Gastroesophageal sphincter (tissue), 4 donors: ENCODE results near the gene PSMA7. TPM values are rescaled to one million over a fixed set of nuclear protein-coding genes. Genes with fewer than 3 reads are reported as not detected.

ENCODE experiments used
- ATAC-seq: fragments of 150-250 bp; one replicate; pipeline ENCODE4 v1.9.1; 2016; ENCODE audit warnings: mild to moderate bottlenecking, moderate library complexity
- H3K27ac ChIP-seq, 4 donors: fragments of 200-600 bp; sonication (generic) in 3 of 4; 1 replicate in 3 of 4; 2 replicates in 1 of 4; pipeline ENCODE4 v1.5.1; 2016 to 2019
- H3K27me3 ChIP-seq: fragments of 200-600 bp; sonication (generic); one replicate; pipeline ENCODE4 v1.5.1; 2019
- H3K36me3 ChIP-seq, 2 donors: fragments of 200-600 bp; sonication (generic); one replicate each; pipeline ENCODE4 v1.5.1; 2019; ENCODE audit warnings: control low read depth in 1 of 2
- H3K4me1 ChIP-seq, 3 donors: fragments of 200-600 bp; sonication (generic); 1 replicate in 2 of 3; 2 replicates in 1 of 3; pipeline ENCODE4 v1.5.1; 2016 to 2019; ENCODE audit warnings: control low read depth in 2 of 3
- H3K4me3 ChIP-seq, 2 donors: fragments of 200-600 bp; sonication (generic); one replicate each; pipeline ENCODE4 v1.5.1; 2019; ENCODE audit warnings: mild to moderate bottlenecking in 1 of 2, moderate library complexity in 1 of 2
- H3K9me3 ChIP-seq, 3 donors: fragments of 200-600 bp; sonication (generic); one replicate each; pipeline ENCODE4 v1.5.1; 2017 to 2019; ENCODE audit warnings: control low read depth in 2 of 3
- EP300 ChIP-seq: sonication (generic); formaldehyde crosslinking; IDR thresholded peaks from one replicate; pipeline ENCODE4 v1.6.1; 2017; ENCODE audit warnings: antibody characterized with exemption, mild to moderate bottlenecking
- POLR2A ChIP-seq, 2 donors: fragments of 450-650 bp; IDR thresholded peaks; one replicate each; pipeline ENCODE4 v1.6.1; 2017; ENCODE audit warnings: antibody characterized with exemption in 2 of 2, mild to moderate bottlenecking in 2 of 2, moderate library complexity in 1 of 2
- POLR2AphosphoS5 ChIP-seq: sonication (generic); formaldehyde crosslinking; IDR thresholded peaks from one replicate; pipeline ENCODE4 v1.6.1; 2017; ENCODE audit warnings: antibody characterized with exemption
- WGBS, 2 donors: methylation state at CpG; one replicate each; pipeline ENCODE4 v1.1.5; 2018; ENCODE audit warnings: low coverage in 1 of 2; 5-methylcytosine and 5-hydroxymethylcytosine counted together
- total RNA-seq, 4 donors: library from RNA; depleted of rRNA; stranded (reverse); fragments of >200 nt; gene quantifications; one replicate each; pipeline ENCODE4 v1.1.0, GENCODE V29; 2016
- TF ChIP-seq, protein P1 (sequence below), 4 experiments: fragments of 200-600 bp in 2 of 4; fragments of 450-650 bp in 2 of 4; sonication (generic) in 1 of 4; IDR thresholded peaks; one replicate each; pipeline ENCODE4 v1.5.1; 2017 to 2019; ENCODE audit warnings: antibody characterized with exemption in 4 of 4, mild to moderate bottlenecking in 2 of 4, moderate library complexity in 2 of 4

Gene PSMA7
- total RNA-seq, 4 donors from 2014 or later = 253 to 352 (median 303) TPM

GRCh38 chr20:62155428-62156253 lies 12.4 kb upstream of the PSMA7 start:
- ATAC-seq = no peak
- H3K4me1 ChIP-seq = peaks cover 0 to 17% (median 0%) of the 10 kb centered on the region in 3 donors
- WGBS, 2 donors = 96% methylated on average over 7 of the region's 29 CpGs; no CpG with 5 or more reads in 1 of the 2 donors
- no peak overlapping the region for H3K27ac ChIP-seq
- TF ChIP-seq POLR2AphosphoS5 (no peak), POLR2A (IDR thresholded peaks at IDR 0.05) (no peak), EP300 (no peak)
- TF ChIP-seq, protein P1, sequence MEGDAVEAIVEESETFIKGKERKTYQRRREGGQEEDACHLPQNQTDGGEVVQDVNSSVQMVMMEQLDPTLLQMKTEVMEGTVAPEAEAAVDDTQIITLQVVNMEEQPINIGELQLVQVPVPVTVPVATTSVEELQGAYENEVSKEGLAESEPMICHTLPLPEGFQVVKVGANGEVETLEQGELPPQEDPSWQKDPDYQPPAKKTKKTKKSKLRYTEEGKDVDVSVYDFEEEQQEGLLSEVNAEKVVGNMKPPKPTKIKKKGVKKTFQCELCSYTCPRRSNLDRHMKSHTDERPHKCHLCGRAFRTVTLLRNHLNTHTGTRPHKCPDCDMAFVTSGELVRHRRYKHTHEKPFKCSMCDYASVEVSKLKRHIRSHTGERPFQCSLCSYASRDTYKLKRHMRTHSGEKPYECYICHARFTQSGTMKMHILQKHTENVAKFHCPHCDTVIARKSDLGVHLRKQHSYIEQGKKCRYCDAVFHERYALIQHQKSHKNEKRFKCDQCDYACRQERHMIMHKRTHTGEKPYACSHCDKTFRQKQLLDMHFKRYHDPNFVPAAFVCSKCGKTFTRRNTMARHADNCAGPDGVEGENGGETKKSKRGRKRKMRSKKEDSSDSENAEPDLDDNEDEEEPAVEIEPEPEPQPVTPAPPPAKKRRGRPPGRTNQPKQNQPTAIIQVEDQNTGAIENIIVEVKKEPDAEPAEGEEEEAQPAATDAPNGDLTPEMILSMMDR (IDR thresholded peaks at IDR 0.05) = no peak
- H3K36me3 ChIP-seq = peaks cover 0 to 58% of the 10 kb centered on the region in 2 donors
- H3K9me3 ChIP-seq = no peaks in the 10 kb centered on the region
- no peaks in the 10 kb centered on the region for H3K27me3 ChIP-seq
- no peak overlapping the region for H3K4me3 ChIP-seq

DNA sequence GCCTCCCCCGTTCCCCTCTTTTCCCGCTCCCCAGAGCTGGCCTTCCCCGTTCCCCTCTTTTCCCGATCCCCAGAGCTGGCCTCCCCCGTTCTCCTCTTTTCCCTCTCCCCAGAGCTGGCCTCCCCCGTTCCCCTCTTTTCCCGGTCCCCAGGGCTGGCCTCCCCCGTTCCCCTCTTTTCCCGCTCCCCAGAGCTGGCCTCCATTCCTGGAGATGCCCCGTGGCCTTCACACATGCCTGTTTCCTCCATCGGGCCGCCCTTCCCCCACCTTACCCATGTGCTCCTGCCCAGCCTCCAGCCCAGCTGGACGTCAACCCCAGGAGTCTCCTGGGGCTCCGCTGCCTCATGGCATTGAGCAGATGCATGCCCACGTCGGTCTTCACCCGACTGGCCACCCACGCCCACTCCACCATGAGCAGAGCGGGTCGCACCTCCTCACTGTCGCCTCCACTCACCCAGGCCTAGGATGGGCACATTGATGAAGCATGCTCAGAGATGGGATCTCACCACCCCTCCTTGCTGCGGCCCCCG lies 8.7 kb upstream of the PSMA7 start:
- no peak overlapping the region for H3K4me3 ChIP-seq
- peaks cover 0 to 37% of the 10 kb centered on the region in 2 donors for H3K36me3 ChIP-seq
- WGBS, 2 donors = 60 to 77% methylated on average over 1 to 12 of the region's 23 CpGs
- TF ChIP-seq POLR2AphosphoS5 = no peak
- no peak for TF ChIP-seq POLR2A (IDR thresholded peaks at IDR 0.05)
- no peak for TF ChIP-seq EP300
- TF ChIP-seq, protein P1 (IDR thresholded peaks at IDR 0.05) = no peak
- no peaks in the 10 kb centered on the region for H3K9me3 ChIP-seq
- no peak for ATAC-seq
- H3K27ac ChIP-seq = no peak overlapping the region
- H3K27me3 ChIP-seq = no peaks in the 10 kb centered on the region
- peaks cover 0 to 41% (median 3%) of the 10 kb centered on the region in 3 donors for H3K4me1 ChIP-seq

DNA sequence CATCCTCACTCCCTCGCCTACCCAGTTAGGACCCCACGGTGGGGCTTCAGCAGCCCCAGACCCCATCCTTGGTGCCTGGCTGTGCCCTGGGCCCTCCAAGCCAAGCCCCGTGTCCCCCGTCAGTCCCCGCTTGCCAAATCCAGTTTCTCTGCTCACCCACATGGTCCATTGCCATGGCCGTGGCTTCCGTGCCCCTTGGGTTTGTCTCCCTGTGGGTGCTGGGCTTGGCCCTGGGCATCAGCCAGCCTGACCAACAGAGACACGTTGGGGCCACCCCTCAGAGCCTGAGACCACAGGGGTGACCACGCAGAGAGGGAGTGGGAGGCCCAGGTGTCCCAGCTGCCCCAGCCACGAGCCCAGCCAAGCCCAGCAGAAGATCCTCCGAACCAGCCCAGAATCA lies 8.0 kb upstream of the PSMA7 start:
- TF ChIP-seq POLR2AphosphoS5 (no peak), POLR2A (IDR thresholded peaks at IDR 0.05) (no peak), EP300 (no peak)
- TF ChIP-seq, protein P1 (IDR thresholded peaks at IDR 0.05) = no peak
- Histone ChIP-seq H3K36me3 (peaks cover 0 to 36% of the 10 kb centered on the region in 2 donors), H3K4me1 (peaks cover 0 to 41% (median 3%) of the 10 kb centered on the region in 3 donors), H3K27ac (no peak overlapping the region), H3K27me3 (no peaks in the 10 kb centered on the region), H3K9me3 (no peaks in the 10 kb centered on the region), H3K4me3 (no peak overlapping the region)
- WGBS, 2 donors = 66 to 94% methylated on average over 2 to 4 of the region's 11 CpGs
- no peak for ATAC-seq

DNA sequence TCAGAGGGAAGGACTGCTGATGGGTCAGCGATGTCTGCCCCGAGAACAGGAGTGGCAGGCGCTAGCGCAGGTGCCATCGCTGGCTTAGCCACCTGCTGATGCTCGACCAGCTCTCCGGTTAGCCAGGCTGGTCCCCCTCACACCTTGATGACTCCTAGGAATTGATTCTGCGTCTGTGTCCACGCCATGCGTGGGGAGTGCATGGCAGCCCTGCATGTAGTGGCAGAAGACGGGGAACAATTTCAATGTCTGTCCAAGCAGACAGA lies 7.0 kb upstream of the PSMA7 start:
- 95% methylated on average over 11 of the region's 11 CpGs; no CpG with 5 or more reads in 1 of the 2 donors for WGBS, 2 donors
- Histone ChIP-seq H3K4me3 (no peak overlapping the region), H3K9me3 (no peaks in the 10 kb centered on the region), H3K27me3 (no peaks in the 10 kb centered on the region), H3K4me1 (peaks cover 0 to 48% (median 8%) of the 10 kb centered on the region in 3 donors), H3K36me3 (peaks cover 0 to 26% of the 10 kb centered on the region in 2 donors), H3K27ac (no peak overlapping the region)
- TF ChIP-seq POLR2A (IDR thresholded peaks at IDR 0.05) (no peak), POLR2AphosphoS5 (no peak), EP300 (no peak)
- TF ChIP-seq, protein P1 (IDR thresholded peaks at IDR 0.05) = no peak
- ATAC-seq = no peak
